Mucosa of descending colon (tissue), 3 donors: ENCODE data around the gene PARD3B. TPM values are rescaled to one million over a fixed set of nuclear protein-coding genes. Genes with fewer than 3 reads are reported as not detected.

ENCODE experiments used
- ATAC-seq: fragments of 200-7000 bp; cut with Tn5 transposase; one replicate; pipeline ENCODE4 v1.9.1; 2020; ENCODE audit warnings: mild to moderate bottlenecking, moderate library complexity
- DNase-seq, 3 donors: peaks; one replicate each; pipeline ENCODE4 v3.0.0-alpha.2; 2020
- H3K36me3 ChIP-seq: fragments of 200-600 bp; one replicate; pipeline ENCODE4 v1.8.0; 2021; ENCODE audit warnings: low read depth, mild to moderate bottlenecking
- H3K4me1 ChIP-seq: fragments of 200-600 bp; one replicate; pipeline ENCODE4 v1.8.0; 2021; ENCODE audit warnings: low read depth, mild to moderate bottlenecking
- H3K4me3 ChIP-seq: fragments of 200-600 bp; one replicate; pipeline ENCODE4 v1.8.0; 2021; ENCODE audit warnings: mild to moderate bottlenecking
- H3K9me3 ChIP-seq: fragments of 200-600 bp; one replicate; pipeline ENCODE4 v1.8.0; 2021; ENCODE audit warnings: mild to moderate bottlenecking
- CTCF ChIP-seq: fragments of 200-600 bp; IDR thresholded peaks from one replicate; pipeline ENCODE4 v1.8.0; 2022; ENCODE audit warnings: antibody characterized with exemption, mild to moderate bottlenecking
- intact Hi-C, 2 donors: fragments of 100-400 bp; cut with DNase I in 1 of 2; cut with micrococcal nuclease in 1 of 2; formaldehyde crosslinking; loops; one replicate each; pipeline versions ENCODE4 v1.11.0 to v1.11.1; 2022; cut with DNase I, micrococcal nuclease
- total RNA-seq, 3 donors: library from RNA; stranded (reverse); fragmentation: NEBNext Ultra II Directional in 2 of 3; extraction: Animal tissue kit (Norgen Biotek cat#: 25700) in 2 of 3; gene quantifications; one replicate each; pipeline versions ENCODE4 v1.2.1 to v1.2.4, GENCODE V29; 2021 to 2023
- donor health status: DM: no; HTN: no; CAD: no; lungs with moderate emphysema.
- donor health status: DM: no; HTN: no; CAD: no.
- donor health status: DM: no; HTN: yes; CAD: no.

PARD3B gene
- total RNA-seq, 3 donors from 2014 or later = 21.1 to 56.8 (median 44.0) TPM

DNA sequence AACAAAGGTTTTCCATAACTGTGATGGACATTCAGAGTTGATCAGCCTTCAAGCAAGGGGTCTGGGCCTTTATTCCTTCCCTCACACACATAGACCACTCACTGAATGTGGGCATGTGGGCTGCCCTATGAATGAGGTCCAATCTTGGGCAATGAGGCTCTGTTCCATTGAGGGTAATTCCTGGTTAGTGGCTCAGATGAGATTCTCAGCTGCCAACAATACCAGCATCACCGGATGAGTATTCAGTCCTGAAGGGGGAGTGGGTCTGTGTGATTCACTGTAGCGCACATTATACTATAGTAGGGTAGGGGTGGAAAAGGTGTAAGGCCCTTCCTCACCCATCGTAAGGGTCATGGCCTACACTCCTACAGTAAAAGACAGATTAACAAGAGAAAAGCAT lies 9.9 kb upstream of the PARD3B start:
- Histone ChIP-seq H3K4me3 (no peak overlapping the region), H3K4me1 (peaks cover 12% of the 10 kb centered on the region), H3K9me3 (no peaks in the 10 kb centered on the region), H3K36me3 (no peaks in the 10 kb centered on the region)
- ATAC-seq = no peak
- intact Hi-C loops = no loop called here
- TF ChIP-seq CTCF = no peak
- no peak for DNase-seq

- no peaks in the 10 kb centered on the region for H3K9me3 ChIP-seq
- no peak for TF ChIP-seq CTCF
- no peak for ATAC-seq
- intact Hi-C loops = no loop called here
- DNase-seq = no peak
- no peaks in the 10 kb centered on the region for H3K36me3 ChIP-seq
- H3K4me1 ChIP-seq = peaks cover 8% of the 10 kb centered on the region
- no peak overlapping the region for H3K4me3 ChIP-seq
Measured at GRCh38 chr2:204535764-204536163, 9.5 kb upstream of the PARD3B start.

DNA sequence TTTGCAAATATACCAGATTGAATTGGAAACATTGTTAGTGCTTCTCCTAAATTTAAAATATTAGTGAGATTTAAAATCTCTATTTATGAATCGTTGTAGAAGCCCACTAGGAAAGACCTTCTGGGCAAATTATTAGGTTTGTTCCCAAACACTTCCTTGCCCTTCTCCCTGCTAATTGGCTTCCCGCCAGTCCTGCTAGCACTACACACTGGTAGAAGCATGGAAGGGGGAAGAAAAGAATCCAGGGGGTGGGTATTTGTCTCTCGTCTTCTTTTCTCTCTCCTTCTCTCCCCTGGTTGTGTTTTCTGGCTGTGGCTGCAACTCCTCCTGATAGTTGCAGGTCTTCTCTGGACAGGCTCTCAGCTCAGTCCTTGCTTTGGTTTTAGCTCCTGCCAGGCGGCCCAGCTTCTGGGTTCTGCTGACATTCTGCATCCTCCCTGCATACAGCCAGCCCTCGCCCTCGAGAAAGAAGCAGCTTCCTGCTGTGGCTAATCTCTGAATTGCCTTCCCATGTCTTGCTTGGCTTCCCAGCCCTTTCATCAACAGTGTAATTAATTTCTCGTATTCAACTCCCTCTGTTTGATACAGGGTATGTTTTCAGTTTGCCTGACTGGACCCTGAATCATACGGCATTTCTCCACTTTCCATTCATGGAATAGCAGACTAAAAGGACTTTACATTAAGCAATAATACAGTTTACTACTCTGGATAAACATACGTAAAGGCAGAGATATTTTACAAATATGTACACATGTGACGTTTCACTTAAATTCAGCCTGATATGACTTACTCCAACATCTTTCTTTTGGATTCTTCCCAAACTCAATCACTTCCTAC lies 6.9 kb upstream of the PARD3B start:
- H3K36me3 ChIP-seq = no peaks in the 10 kb centered on the region
- no peak for TF ChIP-seq CTCF
- no peak for DNase-seq
- intact Hi-C loops = no loop called here
- no peak for ATAC-seq
- no peaks in the 10 kb centered on the region for H3K9me3 ChIP-seq
- H3K4me3 ChIP-seq = no peak overlapping the region
- H3K4me1 ChIP-seq = peaks cover 8% of the 10 kb centered on the region

DNA sequence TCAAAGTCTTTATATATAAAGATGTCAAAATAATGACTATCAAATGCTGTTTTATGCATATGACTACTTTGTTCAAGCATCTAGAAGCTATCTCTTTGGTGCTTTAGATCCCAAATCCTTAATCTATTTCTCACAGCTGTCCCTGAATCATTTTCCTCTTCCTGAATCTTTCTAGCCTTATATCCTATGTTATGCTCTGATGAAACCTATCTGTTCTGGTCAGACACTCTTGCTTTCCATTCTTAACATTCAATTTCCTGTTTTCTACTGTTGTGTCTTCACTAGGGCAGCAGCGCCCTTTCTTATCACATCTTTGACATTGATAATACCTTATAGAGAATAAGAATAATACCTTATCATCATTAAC lies 6.3 kb upstream of the PARD3B start:
- H3K9me3 ChIP-seq = no peaks in the 10 kb centered on the region
- H3K4me3 ChIP-seq = no peak overlapping the region
- no peak for DNase-seq
- TF ChIP-seq CTCF = no peak
- no peaks in the 10 kb centered on the region for H3K36me3 ChIP-seq
- H3K4me1 ChIP-seq = peaks cover 3% of the 10 kb centered on the region
- no peak for ATAC-seq
- intact Hi-C loops = no loop called here

GRCh38 chr2:204541637-204542036 lies 3.6 kb upstream of the PARD3B start:
- H3K36me3 ChIP-seq = no peaks in the 10 kb centered on the region
- H3K4me3 ChIP-seq = no peak overlapping the region
- H3K4me1 ChIP-seq = peaks cover 8% of the 10 kb centered on the region
- ATAC-seq (no peak), DNase-seq (no peak)
- no peak for TF ChIP-seq CTCF
- no peaks in the 10 kb centered on the region for H3K9me3 ChIP-seq
- intact Hi-C loops = no loop called here
